SK-N-SH treated with all-trans-retinoic acid at 6 μM for 48 hours (cell line): Measurements from ENCODE around the gene ADCY9.
A peak's percentile ranks its signal among the peaks of the same experiment; 100 is the strongest.

Experiments
- ATAC-seq: fragments of 200-7000 bp; cut with Tn5 transposase; 3 replicates; pipeline ENCODE4 v1.9.1; 2020; ENCODE audit warnings: mild to moderate bottlenecking, moderate library complexity
- ARNTL ChIP-seq: fragments of 450-650 bp; formaldehyde crosslinking; IDR thresholded peaks from 2 replicates; pipeline ENCODE4 v1.5.0; 2020; ENCODE audit warnings: low read depth, mild to moderate bottlenecking, moderate library complexity, borderline replicate concordance
- BACH2 ChIP-seq: fragments of 250-450 bp; sonication (Bioruptor Pico); IDR thresholded peaks from 2 replicates; pipeline ENCODE4 v1.9.0; 2021; ENCODE audit warnings: mild to moderate bottlenecking, borderline replicate concordance
- CSDC2 ChIP-seq: fragments of 250-450 bp; sonication (Bioruptor Pico); IDR thresholded peaks from 2 replicates; pipeline ENCODE4 v1.5.0; 2020; ENCODE audit warnings: mild to moderate bottlenecking, moderate library complexity
- CSRNP3 ChIP-seq: fragments of 250-450 bp; sonication (Bioruptor Pico); IDR thresholded peaks from 2 replicates; pipeline ENCODE4 v1.5.1; 2021; ENCODE audit warnings: mild to moderate bottlenecking, moderate library complexity
- ESRRG ChIP-seq: fragments of 250-450 bp; sonication (Bioruptor Pico); IDR thresholded peaks from 2 replicates; pipeline ENCODE4 v1.6.1; 2021; ENCODE audit warnings: mild to moderate bottlenecking
- ISL1 ChIP-seq: fragments of 250-450 bp; sonication (Bioruptor Pico); IDR thresholded peaks from 2 replicates; pipeline ENCODE4 v2.1.2; 2022; ENCODE audit warnings: mild to moderate bottlenecking, moderate library complexity
- OSR1 ChIP-seq: fragments of 250-450 bp; sonication (Bioruptor Pico); IDR thresholded peaks from 2 replicates; pipeline ENCODE4 v1.8.0; 2022; ENCODE audit warnings: moderate library complexity, mild to moderate bottlenecking, inconsistent platforms
- PATZ1 ChIP-seq: fragments of 250-450 bp; sonication (Bioruptor Pico); IDR thresholded peaks from 2 replicates; pipeline ENCODE4 v1.8.0; 2020; ENCODE audit warnings: mild to moderate bottlenecking, moderate library complexity, borderline replicate concordance
- POU6F1 ChIP-seq: fragments of 250-450 bp; sonication (Bioruptor Pico); IDR thresholded peaks from 2 replicates; pipeline ENCODE4 v1.8.0; 2021; ENCODE audit warnings: low read depth, mild to moderate bottlenecking, moderate library complexity, borderline replicate concordance
- PPARA ChIP-seq: fragments of 250-450 bp; sonication (Bioruptor Pico); IDR thresholded peaks from 2 replicates; pipeline ENCODE4 v1.5.0; 2020; ENCODE audit warnings: mild to moderate bottlenecking, borderline replicate concordance
- TCF4 ChIP-seq: fragments of 250-450 bp; sonication (Bioruptor Pico); IDR thresholded peaks from 2 replicates; pipeline ENCODE4 v1.8.0; 2021; ENCODE audit warnings: mild to moderate bottlenecking, moderate library complexity, borderline replicate concordance
- TOX ChIP-seq: fragments of 250-450 bp; sonication (Bioruptor Pico); IDR thresholded peaks from 2 replicates; pipeline ENCODE4 v1.8.0; 2021; ENCODE audit warnings: mild to moderate bottlenecking, moderate library complexity, borderline replicate concordance
- TSHZ2 ChIP-seq: fragments of 250-450 bp; sonication (Bioruptor Pico); IDR thresholded peaks from 2 replicates; pipeline ENCODE4 v1.5.0; 2020; ENCODE audit warnings: mild to moderate bottlenecking, moderate library complexity
- ZC3H10 ChIP-seq: fragments of 250-450 bp; sonication (Bioruptor Pico); IDR thresholded peaks from 2 replicates; pipeline ENCODE4 v1.5.1; 2021; ENCODE audit warnings: mild to moderate bottlenecking, moderate library complexity
- ZFP3 ChIP-seq: fragments of 250-450 bp; sonication (Bioruptor Pico); IDR thresholded peaks from 2 replicates; pipeline ENCODE4 v1.5.0; 2020; ENCODE audit warnings: mild to moderate bottlenecking, moderate library complexity
- ZFP30 ChIP-seq: fragments of 450-650 bp; formaldehyde crosslinking; IDR thresholded peaks from 2 replicates; pipeline ENCODE4 v1.5.0; 2022; ENCODE audit warnings: mild to moderate bottlenecking, moderate library complexity
- ZNF565 ChIP-seq: fragments of 450-650 bp; formaldehyde crosslinking; conservative IDR thresholded peaks from 2 replicates; pipeline ENCODE4 v1.5.0; 2020; ENCODE audit warnings: low read depth, mild to moderate bottlenecking, moderate library complexity
- ZNF70 ChIP-seq: fragments of 450-650 bp; formaldehyde crosslinking; IDR thresholded peaks from 2 replicates; pipeline ENCODE4 v1.5.0; 2020; ENCODE audit warnings: mild to moderate bottlenecking, moderate library complexity
- ZNF8 ChIP-seq: fragments of 450-650 bp; formaldehyde crosslinking; IDR thresholded peaks from 2 replicates; pipeline ENCODE4 v1.5.0; 2020; ENCODE audit warnings: mild to moderate bottlenecking, moderate library complexity
- TF ChIP-seq, protein P1 (sequence below): fragments of 250-450 bp; sonication (Bioruptor Pico); IDR thresholded peaks from 2 replicates; pipeline ENCODE4 v1.5.1; 2020; ENCODE audit warnings: low read depth, mild to moderate bottlenecking, moderate library complexity

ADCY9 gene

GRCh38 chr16:3948378-3948995, 167.8 kb downstream of the ADCY9 start (continued):
- TF ChIP-seq, protein P1, sequence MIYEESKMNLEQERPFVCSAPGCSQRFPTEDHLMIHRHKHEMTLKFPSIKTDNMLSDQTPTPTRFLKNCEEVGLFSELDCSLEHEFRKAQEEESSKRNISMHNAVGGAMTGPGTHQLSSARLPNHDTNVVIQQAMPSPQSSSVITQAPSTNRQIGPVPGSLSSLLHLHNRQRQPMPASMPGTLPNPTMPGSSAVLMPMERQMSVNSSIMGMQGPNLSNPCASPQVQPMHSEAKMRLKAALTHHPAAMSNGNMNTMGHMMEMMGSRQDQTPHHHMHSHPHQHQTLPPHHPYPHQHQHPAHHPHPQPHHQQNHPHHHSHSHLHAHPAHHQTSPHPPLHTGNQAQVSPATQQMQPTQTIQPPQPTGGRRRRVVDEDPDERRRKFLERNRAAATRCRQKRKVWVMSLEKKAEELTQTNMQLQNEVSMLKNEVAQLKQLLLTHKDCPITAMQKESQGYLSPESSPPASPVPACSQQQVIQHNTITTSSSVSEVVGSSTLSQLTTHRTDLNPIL = no peak
- TF ChIP-seq ISL1 (CRISPR knock-in tag) (no peak), ZNF565 (no peak), ZC3H10 (CRISPR knock-in tag) (no peak), CSDC2 (CRISPR knock-in tag) (no peak), BACH2 (no peak), PPARA (CRISPR knock-in tag) (no peak), ZNF8 (CRISPR knock-in tag) (no peak)

DNA sequence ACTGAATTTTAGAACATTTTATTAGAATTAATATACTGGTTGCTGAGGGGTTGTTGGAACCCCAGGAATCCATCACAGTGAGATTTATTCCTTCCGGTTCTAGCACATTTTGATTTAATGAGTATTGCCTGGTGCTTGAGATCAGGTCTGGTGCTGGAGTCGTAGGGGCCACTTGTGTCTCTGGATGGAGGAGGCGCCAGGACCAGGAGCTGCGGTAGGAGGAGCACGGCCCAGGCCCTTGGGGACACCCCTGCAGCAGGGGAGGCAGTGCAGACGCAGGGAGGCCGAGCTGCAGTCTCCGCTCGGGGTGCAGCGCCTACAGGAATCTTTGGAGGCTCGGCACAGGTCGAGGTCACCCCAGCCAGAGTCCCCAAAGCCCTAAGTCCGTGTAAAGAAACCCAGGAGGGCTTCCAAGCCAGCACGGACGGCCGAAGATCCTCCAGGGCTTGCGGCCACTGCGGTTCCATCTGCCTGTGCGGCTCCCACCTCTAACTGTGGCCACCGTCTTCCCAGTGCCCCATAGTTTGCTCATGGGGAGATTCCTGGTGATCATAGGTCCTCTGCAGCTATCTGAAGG, 169.6 kb downstream of the ADCY9 start:
- peak; percentile 5; the same call in 1 of the 3 replicates for ATAC-seq
- TF ChIP-seq CSDC2 (CRISPR knock-in tag) (no peak), TSHZ2 (CRISPR knock-in tag) (no peak), PATZ1 (no peak), PPARA (CRISPR knock-in tag) (no peak), OSR1 (CRISPR knock-in tag) (no peak), ESRRG (CRISPR knock-in tag) (no peak), ZFP30 (no peak), ZNF70 (CRISPR knock-in tag) (no peak), ARNTL (CRISPR knock-in tag) (no peak), ZFP3 (CRISPR knock-in tag) (no peak), POU6F1 (no peak), ZNF565 (no peak), TCF4 (no peak), BACH2 (no peak)
- TF ChIP-seq, all 23 proteins: peak for 0

DNA sequence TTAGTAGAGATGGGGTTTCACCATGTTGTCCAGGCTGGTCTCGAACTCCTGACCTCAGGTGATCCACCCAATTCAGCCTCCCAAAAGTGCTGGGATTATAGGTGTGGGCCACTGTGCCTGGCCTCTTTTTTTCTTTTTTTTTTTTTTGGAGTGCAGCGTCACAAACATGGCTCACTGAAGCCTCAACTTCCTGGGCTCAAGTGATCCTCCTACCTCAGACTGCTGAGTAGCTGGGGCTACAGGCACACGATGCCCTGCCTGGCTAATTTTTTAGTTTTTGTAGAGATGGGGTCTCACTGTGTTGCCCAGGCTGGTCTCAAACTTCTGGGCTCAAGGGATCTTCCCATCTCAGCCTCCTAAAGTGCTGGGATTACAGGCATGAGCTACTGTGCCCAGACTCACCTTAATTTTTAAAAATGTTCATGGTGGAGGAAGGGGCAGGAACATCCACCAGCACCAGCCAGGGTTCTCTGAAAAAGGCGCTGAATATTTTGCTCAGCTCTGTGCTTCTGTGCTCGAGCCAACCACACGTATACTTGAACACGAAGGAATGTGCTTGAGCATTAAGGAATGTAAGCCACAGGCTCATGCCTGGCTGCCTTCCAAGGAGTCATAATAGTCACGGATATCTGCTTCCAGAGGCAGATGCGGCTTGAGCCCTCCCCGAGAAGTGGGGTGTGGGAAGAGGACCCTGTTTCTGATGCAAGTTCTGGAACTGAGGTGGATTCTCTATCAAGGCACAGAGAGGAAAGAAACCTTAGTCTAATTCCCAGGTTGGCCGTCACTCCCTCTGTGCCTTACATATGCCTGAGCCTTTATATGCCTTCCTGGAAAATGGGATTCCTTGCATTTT, 170.3 kb downstream of the ADCY9 start:
- peak; percentile 94 for ATAC-seq
- TF ChIP-seq PATZ1 (no peak), BACH2 (no peak), ISL1 (CRISPR knock-in tag) (no peak), TOX (CRISPR knock-in tag) (no peak), CSDC2 (CRISPR knock-in tag) (no peak), ZNF8 (CRISPR knock-in tag) (no peak), ZFP30 (no peak), ARNTL (CRISPR knock-in tag) (no peak), ZNF70 (CRISPR knock-in tag) (no peak), TSHZ2 (CRISPR knock-in tag) (no peak), ZC3H10 (CRISPR knock-in tag) (no peak), TCF4 (no peak), CSRNP3 (CRISPR knock-in tag) (no peak)
